H1 (cell line): Measurements from ENCODE around the gene ZXDA. TPM values are rescaled to one million over a fixed set of nuclear protein-coding genes. Genes with fewer than 3 reads are reported as not detected.

ENCODE experiments used
- CTCF ChIA-PET: fragments of 300-600 bp; sonication (Branson Sonifier 250); formaldehyde crosslinking; loops from one replicate; lab custom pipeline; 2021; ENCODE audit not compliant: partially characterized antibody; lab: Charles Lee
- POLR2A ChIA-PET: fragments of 300-600 bp; sonication (Branson Sonifier 250); formaldehyde crosslinking; loops from one replicate; lab custom pipeline; 2021; ENCODE audit warnings: inconsistent platforms; ENCODE audit not compliant: partially characterized antibody; lab: Charles Lee
- DNase-seq, 2 experiments: peaks; one replicate each; pipeline versions ENCODE4 v3.0.0 to v3.0.0-alpha.2; 2010 to 2022; ENCODE audit warnings: low spot score in 2 of 2, low read depth in 1 of 2, mixed read lengths in 1 of 2
- FAIRE-seq: peaks from 2 replicates; lab custom pipeline; 2011; peaks lifted over from hg19 to GRCh38; lab: Jason Lieb, UNC
- H2AFZ ChIP-seq: 2 replicates; pipeline ENCODE4 v1.8.1; 2012; ENCODE audit warnings: low read length, inconsistent platforms
- H2AK5ac ChIP-seq: 2 replicates; pipeline ENCODE4 v1.6.1; 2013; ENCODE audit warnings: low read depth, low read length
- H2BK120ac ChIP-seq: replicated peaks from 2 replicates; pipeline ENCODE3; 2013; ENCODE audit warnings: low read depth, low read length, inconsistent platforms
- H2BK12ac ChIP-seq: 2 replicates; pipeline ENCODE4 v1.6.1; 2013; ENCODE audit warnings: low read depth, low read length
- H2BK15ac ChIP-seq: 2 replicates; pipeline ENCODE4 v1.6.1; 2013; ENCODE audit warnings: low read length
- H2BK20ac ChIP-seq: 2 replicates; pipeline ENCODE4 v1.6.1; 2013; ENCODE audit warnings: low read length
- H2BK5ac ChIP-seq: 2 replicates; pipeline ENCODE4 v1.6.1; 2013; ENCODE audit warnings: low read depth, low read length
- H3K14ac ChIP-seq: 2 replicates; pipeline ENCODE4 v1.6.1; 2013; ENCODE audit warnings: inconsistent platforms; ENCODE audit not compliant: insufficient read length
- H3K18ac ChIP-seq: 2 replicates; pipeline ENCODE4 v1.6.1; 2013; ENCODE audit warnings: low read length; ENCODE audit errors: extremely low read depth
- H3K23ac ChIP-seq: 2 replicates; pipeline ENCODE4 v1.6.1; 2013; ENCODE audit warnings: inconsistent platforms; ENCODE audit not compliant: insufficient read length
- H3K23me2 ChIP-seq: 2 replicates; pipeline ENCODE4 v1.6.1; 2013; ENCODE audit warnings: low read depth, low read length
- H3K27ac ChIP-seq: 2 replicates; pipeline ENCODE4 v1.6.1; 2011; ENCODE audit warnings: low read depth, low read length, inconsistent platforms
- H3K27me3 ChIP-seq, 4 experiments: replicated peaks in 1 of 4; 1 replicate in 1 of 4; 2 replicates in 3 of 4; pipeline versions ENCODE4 v1.6.1 to v1.8.1; 2011 to 2013; ENCODE audit warnings: low read length in 3 of 4, mild to moderate bottlenecking in 3 of 4, inconsistent platforms in 2 of 4, mixed read lengths in 2 of 4, moderate library complexity in 1 of 4; ENCODE audit not compliant: control insufficient read depth in 3 of 4, insufficient read depth in 3 of 4; ENCODE audit errors: extremely low read depth in 1 of 4
- H3K36me3 ChIP-seq, 4 experiments: 2 replicates each; pipeline versions ENCODE4 v1.6.1 to v1.8.1; 2011 to 2013; ENCODE audit warnings: mild to moderate bottlenecking in 4 of 4, low read length in 3 of 4, moderate library complexity in 2 of 4, control low read depth in 1 of 4, inconsistent platforms in 1 of 4; ENCODE audit not compliant: insufficient read depth in 4 of 4, control insufficient read depth in 2 of 4
- H3K4ac ChIP-seq: replicated peaks from 2 replicates; pipeline ENCODE3; 2013; ENCODE audit warnings: low read length, low read depth, mixed read lengths, inconsistent platforms; ENCODE audit not compliant: insufficient read length
- H3K4me1 ChIP-seq, 4 experiments: replicated peaks in 1 of 4; 1 replicate in 1 of 4; 2 replicates in 3 of 4; pipeline versions ENCODE4 v1.6.1 to v1.8.1; 2011 to 2013; ENCODE audit warnings: low read length in 3 of 4, inconsistent platforms in 2 of 4, mixed read lengths in 1 of 4; ENCODE audit not compliant: insufficient read depth in 4 of 4, control insufficient read depth in 3 of 4
- H3K4me2 ChIP-seq, 2 experiments: 2 replicates each; pipeline versions ENCODE4 v1.6.1 to v1.8.1; 2011 to 2013; ENCODE audit warnings: low read depth in 2 of 2, low read length in 2 of 2, control low read depth in 1 of 2, inconsistent platforms in 1 of 2, mild to moderate bottlenecking in 1 of 2; ENCODE audit not compliant: insufficient read depth in 1 of 2
- H3K4me3 ChIP-seq, 4 experiments: fragments of 200-600, 300-600 bp in 1 of 4; sonication (generic), shearing (Covaris generic), sonication (Bioruptor Twin) in 1 of 4; 2 replicates each; pipeline versions ENCODE4 v1.5.1 to v1.8.1; 2011 to 2016; ENCODE audit warnings: low read length in 4 of 4, low read depth in 3 of 4, control low read depth in 2 of 4, inconsistent platforms in 2 of 4, mild to moderate bottlenecking in 2 of 4, mixed read lengths in 1 of 4, moderate library complexity in 1 of 4; ENCODE audit not compliant: insufficient read depth in 2 of 4; ENCODE audit errors: extremely low read depth in 1 of 4
- H3K56ac ChIP-seq: replicated peaks from 2 replicates; pipeline ENCODE3; 2013; ENCODE audit warnings: low read depth, mild to moderate bottlenecking, mixed read lengths, low read length, inconsistent platforms; ENCODE audit not compliant: insufficient read length
- H3K79me1 ChIP-seq: 2 replicates; pipeline ENCODE4 v1.6.1; 2013; ENCODE audit warnings: low read depth, low read length, control low read depth
- H3K79me2 ChIP-seq, 2 experiments: 2 replicates each; pipeline versions ENCODE4 v1.6.1 to v1.8.1; 2012 to 2013; ENCODE audit warnings: low read length in 2 of 2, mild to moderate bottlenecking in 2 of 2, inconsistent platforms in 1 of 2; ENCODE audit not compliant: insufficient read depth in 2 of 2, control insufficient read depth in 1 of 2
- H3K9ac ChIP-seq, 4 experiments: replicated peaks in 1 of 4; 1 replicate in 1 of 4; 2 replicates in 3 of 4; pipeline versions ENCODE4 v1.6.1 to v1.8.1; 2011 to 2013; ENCODE audit warnings: low read depth in 3 of 4, low read length in 3 of 4, control low read depth in 2 of 4, mild to moderate bottlenecking in 2 of 4, moderate library complexity in 2 of 4, inconsistent platforms in 1 of 4; ENCODE audit errors: extremely low read depth in 1 of 4
- H3K9me3 ChIP-seq, 2 experiments: 2 replicates each; pipeline versions ENCODE4 v1.6.1 to v1.8.1; 2012 to 2013; ENCODE audit warnings: mild to moderate bottlenecking in 2 of 2, moderate library complexity in 2 of 2, control low read depth in 1 of 2, inconsistent platforms in 1 of 2, low read depth in 1 of 2, low read length in 1 of 2, mixed read lengths in 1 of 2; ENCODE audit not compliant: insufficient read depth in 2 of 2
- H4K20me1 ChIP-seq, 2 experiments: replicated peaks in 1 of 2; 2 replicates each; pipeline versions ENCODE3 to v1.8.1; 2011 to 2013; ENCODE audit warnings: inconsistent platforms in 2 of 2, low read length in 2 of 2, mild to moderate bottlenecking in 1 of 2; ENCODE audit not compliant: insufficient read depth in 2 of 2, control insufficient read depth in 1 of 2
- H4K5ac ChIP-seq: 2 replicates; pipeline ENCODE4 v1.6.1; 2013; ENCODE audit warnings: low read length, low read depth, mixed read lengths, inconsistent platforms; ENCODE audit not compliant: insufficient read length
- H4K8ac ChIP-seq: 2 replicates; pipeline ENCODE4 v1.8.0; 2013; ENCODE audit warnings: mild to moderate bottlenecking, moderate library complexity, low read length, inconsistent platforms; ENCODE audit not compliant: insufficient read depth; ENCODE audit errors: extremely low read depth
- H4K91ac ChIP-seq: replicated peaks from 2 replicates; pipeline ENCODE3; 2013; ENCODE audit warnings: low read length, mixed read lengths, inconsistent platforms; ENCODE audit not compliant: insufficient read length
- EZH2 ChIP-seq: fragments of 200-600 bp; sonication (generic); IDR thresholded peaks from 2 replicates; pipeline ENCODE4 v1.7.1; 2012; ENCODE audit warnings: low read depth, mild to moderate bottlenecking, moderate library complexity, low read length, inconsistent platforms; ENCODE audit not compliant: severe bottlenecking
- POLR2A ChIP-seq, 2 experiments: IDR thresholded peaks; 1 replicate in 1 of 2; 2 replicates in 1 of 2; pipeline ENCODE4 v1.6.1; 2011; ENCODE audit warnings: low read depth in 2 of 2, low read length in 2 of 2, mild to moderate bottlenecking in 2 of 2; ENCODE audit errors: control extremely low read depth in 1 of 2
- POU5F1 ChIP-seq: IDR thresholded peaks from 2 replicates; pipeline ENCODE4 v1.6.1; 2011; ENCODE audit warnings: low read depth, mild to moderate bottlenecking, low read length, moderate library complexity
- SP2 ChIP-seq: IDR thresholded peaks from 2 replicates; pipeline ENCODE4 v1.6.1; 2012; ENCODE audit warnings: mild to moderate bottlenecking, low read length, inconsistent platforms
- TCF12 ChIP-seq: IDR thresholded peaks from 2 replicates; pipeline ENCODE4 v1.6.1; 2011; ENCODE audit warnings: low read depth, mild to moderate bottlenecking, low read length
- WGBS, 2 experiments: shearing (Covaris generic) in 1 of 2; methylation state at CpG; one replicate each; pipeline versions ENCODE4 v1.1.6 to v1.1.7; 2013 to 2015; ENCODE audit warnings: low lambda C conversion rate in 2 of 2, mixed read lengths in 2 of 2, inconsistent platforms in 1 of 2, low coverage in 1 of 2, missing lambda C conversion rate in 1 of 2; ENCODE audit not compliant: insufficient replicate concordance in 2 of 2, insufficient coverage in 1 of 2, insufficient read length in 1 of 2; ENCODE audit errors: extremely low coverage in 1 of 2, missing lambda C conversion rate in 1 of 2; 5-methylcytosine and 5-hydroxymethylcytosine counted together
- polyA plus RNA-seq, 7 experiments: library from polyadenylated mRNA; depleted of rRNA in 3 of 7; stranded (reverse) in 5 of 7; unstranded in 2 of 7; fragments of >200 nt in 5 of 7; fragments of 200-250 nt in 2 of 7; gene quantifications; 1 replicate in 5 of 7; 2 replicates in 1 of 7; 4 replicates in 1 of 7; pipeline versions ENCODE4 v1.2.1 to v1.2.3, GENCODE V29; 2011 to 2013; ENCODE audit warnings: missing spikeins in 2 of 7, mixed read lengths in 2 of 7
- total RNA-seq: library from RNA; stranded (reverse); fragmentation: NEBNext Ultra II Directional; extraction: Animal tissue kit (Norgen Biotek cat#: 25700); gene quantifications from 2 replicates; pipeline ENCODE4 v1.2.1, GENCODE V29; 2021
- TF ChIP-seq, protein P1 (sequence below): IDR thresholded peaks from 2 replicates; pipeline ENCODE4 v1.6.1; 2011; ENCODE audit warnings: low read length, improper control_type of control experiment

ZXDA gene
- total and polyA plus RNA-seq, 2 of the 8 experiments (the other 6 are each of a cell fraction or from before 2014, with no cell fraction given) = not detected

DNA sequence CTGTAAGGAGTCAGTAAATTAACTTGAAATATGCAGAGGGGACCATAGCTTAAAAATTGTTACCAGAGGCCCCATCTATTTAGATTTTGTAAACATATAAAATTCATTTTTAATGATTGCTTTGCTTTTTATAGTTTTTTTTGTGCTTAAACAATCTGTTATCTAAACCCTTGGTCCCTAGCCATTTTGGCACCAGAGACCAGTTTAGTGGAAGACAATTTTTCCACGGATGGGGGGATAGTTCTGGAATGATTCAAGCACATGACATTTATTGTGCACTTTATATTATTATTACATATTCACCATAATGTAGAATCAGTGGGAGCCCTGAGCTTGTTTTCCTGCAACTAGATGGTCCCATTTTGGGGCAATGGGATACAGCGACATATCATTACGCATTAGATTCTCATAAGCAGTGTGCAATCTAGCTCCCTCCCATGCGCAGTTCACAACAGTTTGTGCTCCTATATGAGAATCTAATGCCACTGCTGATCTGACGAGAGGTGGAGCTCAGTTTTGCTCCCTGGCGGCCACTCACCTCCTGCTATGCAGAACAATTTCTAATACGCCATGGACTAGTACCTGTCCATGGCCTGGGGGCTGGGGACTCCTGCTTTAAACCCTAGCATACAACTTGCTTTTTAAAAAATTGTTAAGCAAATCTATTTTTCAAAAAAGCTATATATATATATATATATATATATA, 5.9 kb downstream of the ZXDA start:
- H3K36me3 ChIP-seq = no peaks in the 10 kb centered on the region
- H3K23me2 ChIP-seq = no peaks in the 10 kb centered on the region
- no peak overlapping the region for H3K23ac ChIP-seq
- no peak overlapping the region for H3K9ac ChIP-seq
- H2BK120ac ChIP-seq = no peak overlapping the region
- ChIA-PET POLR2A (no interaction called here), CTCF (no interaction called here)
- no peak overlapping the region for H4K5ac ChIP-seq
- H3K56ac ChIP-seq = no peak overlapping the region
- H3K18ac ChIP-seq = no peak overlapping the region
- no peak overlapping the region for H2AFZ ChIP-seq
- no peaks in the 10 kb centered on the region for H3K79me2 ChIP-seq
- no peak overlapping the region for H4K91ac ChIP-seq
- H3K4ac ChIP-seq = no peak overlapping the region
- no peak overlapping the region for H2BK15ac ChIP-seq
- no peak overlapping the region for H2AK5ac ChIP-seq
- H2BK12ac ChIP-seq = no peak overlapping the region
- H3K27ac ChIP-seq = no peak overlapping the region
- FAIRE-seq = no peak
- no peak overlapping the region for H3K4me2 ChIP-seq
- H3K9me3 ChIP-seq = peaks cover 4 to 16% of the 10 kb centered on the region in 2 experiments; a peak in 3 of 4 replicates
- H4K20me1 ChIP-seq = no peaks in the 10 kb centered on the region
- no peaks in the 10 kb centered on the region for H3K27me3 ChIP-seq
- no peak overlapping the region for H3K14ac ChIP-seq
- no peaks in the 10 kb centered on the region for H3K4me1 ChIP-seq
- no peaks in the 10 kb centered on the region for H3K79me1 ChIP-seq
- no peak for DNase-seq
- no peak overlapping the region for H3K4me3 ChIP-seq
- TF ChIP-seq SP2 (no peak), EZH2 (no peak), TCF12 (no peak), POU5F1 (no peak), POLR2A (IDR thresholded peaks at IDR 0.05; ENCODE audit: control extremely low read depth in 1 of 2, low read depth in 2 of 2, low read length in 2 of 2) (no peak)
- TF ChIP-seq, protein P1, sequence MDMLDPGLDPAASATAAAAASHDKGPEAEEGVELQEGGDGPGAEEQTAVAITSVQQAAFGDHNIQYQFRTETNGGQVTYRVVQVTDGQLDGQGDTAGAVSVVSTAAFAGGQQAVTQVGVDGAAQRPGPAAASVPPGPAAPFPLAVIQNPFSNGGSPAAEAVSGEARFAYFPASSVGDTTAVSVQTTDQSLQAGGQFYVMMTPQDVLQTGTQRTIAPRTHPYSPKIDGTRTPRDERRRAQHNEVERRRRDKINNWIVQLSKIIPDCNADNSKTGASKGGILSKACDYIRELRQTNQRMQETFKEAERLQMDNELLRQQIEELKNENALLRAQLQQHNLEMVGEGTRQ = no peak
- WGBS, 2 experiments = 83% methylated on average over 7 of the region's 7 CpGs; no CpG with 5 or more reads in 1 of the 2 experiments
- H2BK5ac ChIP-seq = no peak overlapping the region
- H4K8ac ChIP-seq = no peak overlapping the region
- H2BK20ac ChIP-seq = no peak overlapping the region
